PC-9 (cell line): ENCODE results near the gene LIME1. TPM values are rescaled to one million over a fixed set of nuclear protein-coding genes. Genes with fewer than 3 reads are reported as not detected.

Experiments used
- BruUV-seq: library from RNA; stranded (reverse); fragments of 400-500 nt; replicated peaks from 2 replicates; lab custom pipeline; 2021; lab: Mats Ljungman, UMichigan
- CTCF ChIA-PET: fragments of 300-600 bp; sonication (Branson Sonifier 250); formaldehyde crosslinking; loops from one replicate; lab custom pipeline; 2022; ENCODE audit warnings: antibody characterized with exemption; lab: Charles Lee
- POLR2A ChIA-PET: fragments of 300-600 bp; sonication (Branson Sonifier 250); formaldehyde crosslinking; loops from one replicate; lab custom pipeline; 2022; ENCODE audit warnings: antibody characterized with exemption; ENCODE audit not compliant: unreplicated experiment; lab: Charles Lee
- DNase-seq, 2 experiments: peaks; one replicate each; pipeline versions ENCODE4 v3.0.0 to v3.0.0-alpha.2; 2015 to 2022; ENCODE audit warnings: mixed read lengths in 1 of 2
- H2AFZ ChIP-seq: fragments of 200-600 bp; sonication (generic); 2 replicates; pipeline ENCODE4 v1.8.1; 2017; ENCODE audit warnings: antibody characterized with exemption
- H3F3A ChIP-seq: fragments of 200-600 bp; sonication (generic); 2 replicates; pipeline ENCODE4 v1.8.1; 2017; ENCODE audit warnings: antibody characterized with exemption, mild to moderate bottlenecking, low read depth; ENCODE audit not compliant: insufficient read depth
- H3K27ac ChIP-seq: fragments of 200-600 bp; sonication (generic); 2 replicates; pipeline ENCODE4 v1.6.1; 2016; ENCODE audit warnings: mixed run types
- H3K27me3 ChIP-seq: fragments of 200-600 bp; sonication (generic); 2 replicates; pipeline ENCODE4 v1.6.1; 2016; ENCODE audit warnings: low read depth, mixed run types; ENCODE audit not compliant: insufficient read depth
- H3K36me3 ChIP-seq: fragments of 200-600 bp; sonication (generic); 2 replicates; pipeline ENCODE4 v1.6.1; 2016; ENCODE audit warnings: low read depth, mixed run types
- H3K4me1 ChIP-seq: fragments of 200-600 bp; sonication (generic); replicated peaks from 2 replicates; pipeline ENCODE4 v1.6.1; 2016; ENCODE audit warnings: mixed run types; ENCODE audit not compliant: insufficient read depth
- H3K4me2 ChIP-seq: fragments of 200-600 bp; sonication (generic); 2 replicates; pipeline ENCODE4 v1.6.1; 2017; ENCODE audit warnings: mixed run types
- H3K4me3 ChIP-seq: fragments of 200-600 bp; sonication (generic); 2 replicates; pipeline ENCODE4 v1.6.1; 2016; ENCODE audit warnings: mixed run types
- H3K79me2 ChIP-seq: fragments of 200-600 bp; sonication (generic); 2 replicates; pipeline ENCODE4 v1.6.1; 2017; ENCODE audit warnings: low read depth, mixed run types
- H3K9me2 ChIP-seq: fragments of 200-600 bp; sonication (generic); 2 replicates; pipeline ENCODE4 v1.8.1; 2017; ENCODE audit warnings: mild to moderate bottlenecking; ENCODE audit not compliant: insufficient read depth
- H3K9me3 ChIP-seq: fragments of 200-600 bp; sonication (generic); 2 replicates; pipeline ENCODE4 v1.8.1; 2016; ENCODE audit warnings: low read depth; ENCODE audit not compliant: insufficient read depth
- H4K20me1 ChIP-seq: fragments of 200-600 bp; sonication (generic); 2 replicates; pipeline ENCODE4 v1.8.1; 2017; ENCODE audit not compliant: insufficient read depth
- CTCF ChIP-seq: fragments of 200-600 bp; sonication (generic); conservative IDR thresholded peaks from 2 replicates; pipeline ENCODE4 v1.6.1; 2017; ENCODE audit warnings: mixed run types, antibody characterized with exemption, mild to moderate bottlenecking, moderate library complexity
- EZH2 ChIP-seq: fragments of 200-600 bp; sonication (generic); IDR thresholded peaks from 2 replicates; pipeline ENCODE4 v1.8.0; 2017; ENCODE audit warnings: antibody characterized with exemption, low read depth
- intact Hi-C: fragments of 100-400 bp; cut with micrococcal nuclease; formaldehyde crosslinking; loops from one replicate; pipeline ENCODE4 v1.10.0; 2022; ENCODE audit not compliant: unreplicated experiment
- total RNA-seq: library from RNA; stranded (reverse); gene quantifications from 2 replicates; pipeline ENCODE4 v1.2.3, GENCODE V29; 2021

Gene LIME1
- total RNA-seq, 1 experiment from 2014 or later = 18.7 TPM

DNA sequence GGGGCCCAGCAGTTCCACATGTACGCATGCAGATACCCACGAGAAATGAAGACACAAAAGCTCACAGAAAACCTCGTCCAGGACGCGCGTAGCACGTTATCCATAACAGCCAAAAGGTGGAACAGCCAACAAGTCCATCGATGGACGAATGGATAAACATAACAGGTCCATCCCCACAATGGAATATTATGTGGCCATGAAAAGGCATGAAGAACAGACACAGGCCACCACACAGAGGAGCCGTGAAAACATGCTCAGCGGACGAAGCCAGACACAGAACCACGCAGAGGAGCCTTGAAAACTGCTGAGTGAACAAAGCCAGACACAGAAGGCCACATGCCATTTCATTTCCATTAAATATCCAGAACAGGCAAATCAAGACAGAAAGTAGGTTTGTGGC lies 41.1 kb downstream of the LIME1 start:
- ChIA-PET CTCF (no interaction called here), POLR2A (interaction anchor here (1.1 kb wide), 1 partner anchor 88 kb away, joined by 4 read pairs; the partner anchor contains the start of gene TPD52L2)
- Histone ChIP-seq H2AFZ (no peak overlapping the region), H3K79me2 (no peaks in the 10 kb centered on the region), H3K4me2 (peak overlapping the region; percentile 5; the same call in 1 of the 2 replicates), H3F3A (no peaks in the 10 kb centered on the region; the same call in none of the 2 replicates), H3K36me3 (no peaks in the 10 kb centered on the region), H3K4me3 (no peak overlapping the region), H3K27me3 (no peaks in the 10 kb centered on the region), H3K9me2 (no peaks in the 10 kb centered on the region), H4K20me1 (no peaks in the 10 kb centered on the region), H3K9me3 (no peaks in the 10 kb centered on the region), H3K4me1 (peaks cover 11% of the 10 kb centered on the region), H3K27ac (no peak overlapping the region)
- no TSS peak for BruUV-seq
- no peak for DNase-seq
- intact Hi-C loops = no loop called here
- no peak for TF ChIP-seq EZH2
- no peak for TF ChIP-seq CTCF

DNA sequence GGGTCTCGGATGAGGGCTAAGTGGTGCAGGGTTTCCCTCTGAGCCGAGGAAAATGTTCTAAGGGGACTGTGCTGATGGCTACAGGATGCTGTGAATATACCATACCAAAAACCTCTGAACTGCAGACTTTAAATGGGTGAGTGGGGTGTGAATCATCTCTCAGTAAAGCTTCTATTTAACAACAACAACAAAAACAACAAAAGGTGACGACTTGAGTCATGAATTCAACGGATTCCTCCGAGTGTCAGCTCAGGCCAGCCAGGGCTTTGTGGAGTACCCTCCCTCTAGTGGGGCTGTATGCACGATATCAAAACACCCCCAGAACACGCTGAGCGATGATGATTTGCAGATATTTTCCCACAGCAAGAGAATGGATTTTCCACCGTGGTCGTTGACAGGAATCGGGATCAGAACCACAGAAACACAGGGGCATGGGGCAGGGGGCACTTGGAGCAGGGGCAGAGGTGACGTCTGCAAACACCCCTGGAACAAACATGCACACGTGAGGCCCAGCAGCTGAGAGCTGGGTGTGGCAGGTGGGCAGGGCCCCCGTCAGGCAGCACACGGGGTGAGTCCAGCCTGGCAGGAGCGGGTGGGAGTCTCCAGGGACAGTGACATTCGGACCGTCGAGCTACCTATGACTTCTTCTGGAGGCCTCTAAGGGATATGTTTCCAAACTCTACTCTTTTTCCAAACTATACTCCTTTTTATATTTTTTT lies 41.7 kb downstream of the LIME1 start:
- Histone ChIP-seq H4K20me1 (no peaks in the 10 kb centered on the region), H3K9me2 (no peaks in the 10 kb centered on the region), H3K4me2 (peak overlapping the region; percentile 5), H3K27me3 (no peaks in the 10 kb centered on the region), H3K4me3 (no peak overlapping the region), H2AFZ (no peak overlapping the region), H3K9me3 (no peaks in the 10 kb centered on the region), H3K79me2 (no peaks in the 10 kb centered on the region), H3K4me1 (peaks cover 11% of the 10 kb centered on the region), H3F3A (no peaks in the 10 kb centered on the region; the same call in none of the 2 replicates), H3K27ac (no peak overlapping the region), H3K36me3 (no peaks in the 10 kb centered on the region)
- no TSS peak for BruUV-seq
- peak in 1 of 2 experiments; percentile 63 for DNase-seq
- CTCF ChIA-PET = interaction anchor here (0.5 to 1.0 kb wide), 2 partner anchors 18 to 87 kb away, joined by 3 to 12 read pairs; partner anchors contain the start of gene TPD52L2
- intact Hi-C loops = no loop called here
- no peak for TF ChIP-seq CTCF
- TF ChIP-seq EZH2 = no peak
- POLR2A ChIA-PET = interaction anchor here (1.1 kb wide), 1 partner anchor 87 kb away, joined by 4 read pairs; the partner anchor contains the start of gene TPD52L2

- H3K4me2 ChIP-seq = no peak overlapping the region
These were observed 42.4 kb downstream of the LIME1 start for GRCh38 chr20:63778857-63779256.

More at GRCh38 chr20:63778857-63779256, 42.4 kb downstream of the LIME1 start:
- H2AFZ ChIP-seq = no peak overlapping the region
- H4K20me1 ChIP-seq = no peaks in the 10 kb centered on the region
- peaks cover 11% of the 10 kb centered on the region for H3K4me1 ChIP-seq
- TF ChIP-seq EZH2 = no peak
- no peak for TF ChIP-seq CTCF
- H3K36me3 ChIP-seq = no peaks in the 10 kb centered on the region
- no peaks in the 10 kb centered on the region; the same call in none of the 2 replicates for H3F3A ChIP-seq
- H3K79me2 ChIP-seq = no peaks in the 10 kb centered on the region
- H3K27ac ChIP-seq = no peak overlapping the region
- H3K9me3 ChIP-seq = no peaks in the 10 kb centered on the region
- intact Hi-C loops = no loop called here
- CTCF ChIA-PET = interaction anchor here (0.5 to 1.0 kb wide), 2 partner anchors 18 to 86 kb away, joined by 3 to 12 read pairs; partner anchors contain the start of gene TPD52L2
- POLR2A ChIA-PET = no interaction called here
- BruUV-seq = no TSS peak
- no peaks in the 10 kb centered on the region for H3K9me2 ChIP-seq
- no peaks in the 10 kb centered on the region for H3K27me3 ChIP-seq
- DNase-seq = no peak
- no peak overlapping the region for H3K4me3 ChIP-seq
